Astrocyte (in vitro differentiated cells and primary cell): ENCODE measurements around the gene MAP2K7. TPM values are rescaled to one million over a fixed set of nuclear protein-coding genes. Genes with fewer than 3 reads are reported as not detected.

Experiments used
- DNase-seq: peaks from one replicate; pipeline ENCODE4 v3.0.0-alpha.2; 2010; ENCODE audit warnings: low read depth
- FAIRE-seq: peaks from 2 replicates; lab custom pipeline; 2011; peaks lifted over from hg19 to GRCh38; lab: Jason Lieb, UNC
- H2AFZ ChIP-seq: 2 replicates; pipeline ENCODE4 v1.6.0; 2012; ENCODE audit warnings: low read depth, low read length, inconsistent platforms
- H3K27ac ChIP-seq: 2 replicates; pipeline ENCODE4 v1.5.1; 2011; ENCODE audit warnings: low read depth, low read length, inconsistent platforms
- H3K27me3 ChIP-seq: 2 replicates; pipeline ENCODE4 v1.6.0; 2011; ENCODE audit warnings: low read length, inconsistent platforms; ENCODE audit not compliant: insufficient read depth
- H3K36me3 ChIP-seq: 2 replicates; pipeline ENCODE4 v1.5.1; 2011; ENCODE audit warnings: low read length, inconsistent platforms; ENCODE audit not compliant: insufficient read depth
- H3K4me1 ChIP-seq: 2 replicates; pipeline ENCODE4 v1.5.1; 2011; ENCODE audit warnings: low read length, inconsistent platforms; ENCODE audit not compliant: insufficient read depth
- H3K4me2 ChIP-seq: 2 replicates; pipeline ENCODE4 v1.6.0; 2012; ENCODE audit warnings: low read length, inconsistent platforms
- H3K4me3 ChIP-seq: 2 replicates; pipeline ENCODE4 v1.5.1; 2011; ENCODE audit warnings: low read depth, mild to moderate bottlenecking, low read length, inconsistent platforms; ENCODE audit not compliant: insufficient read depth
- H3K79me2 ChIP-seq: 2 replicates; pipeline ENCODE4 v1.6.0; 2012; ENCODE audit warnings: mild to moderate bottlenecking, low read length, inconsistent platforms; ENCODE audit not compliant: insufficient read depth
- H3K9ac ChIP-seq: 2 replicates; pipeline ENCODE4 v1.6.0; 2012; ENCODE audit warnings: mild to moderate bottlenecking, low read length, inconsistent platforms
- H3K9me3 ChIP-seq: 2 replicates; pipeline ENCODE4 v1.5.1; 2012; ENCODE audit warnings: low read depth, mild to moderate bottlenecking, low read length, inconsistent platforms; ENCODE audit not compliant: insufficient read depth
- H4K20me1 ChIP-seq: 2 replicates; pipeline ENCODE4 v1.6.0; 2012; ENCODE audit warnings: low read length, inconsistent platforms; ENCODE audit not compliant: insufficient read depth
- H3K27ac Mint-ChIP-seq: one replicate; pipeline ENCODE4 v1.8.0; 2021; ENCODE audit warnings: mild to moderate bottlenecking, mixed read lengths; ENCODE audit not compliant: unreplicated experiment
- H3K27me3 Mint-ChIP-seq: one replicate; pipeline ENCODE4 v1.8.0; 2021; ENCODE audit warnings: low read depth, mixed read lengths; ENCODE audit not compliant: unreplicated experiment
- H3K36me3 Mint-ChIP-seq: one replicate; pipeline ENCODE4 v1.8.0; 2021; ENCODE audit warnings: low read depth, mixed read lengths; ENCODE audit not compliant: unreplicated experiment
- H3K4me1 Mint-ChIP-seq: one replicate; pipeline ENCODE4 v1.8.0; 2021; ENCODE audit warnings: low read depth, mixed read lengths; ENCODE audit not compliant: unreplicated experiment
- H3K4me3 Mint-ChIP-seq: one replicate; pipeline ENCODE4 v1.8.0; 2021; ENCODE audit warnings: mild to moderate bottlenecking, moderate library complexity, mixed read lengths; ENCODE audit not compliant: unreplicated experiment
- H3K9me3 Mint-ChIP-seq: one replicate; pipeline ENCODE4 v1.8.0; 2021; ENCODE audit warnings: mild to moderate bottlenecking, mixed read lengths; ENCODE audit not compliant: unreplicated experiment
- EZH2 ChIP-seq: IDR thresholded peaks from 2 replicates; pipeline ENCODE4 v1.6.1; 2012; ENCODE audit warnings: mild to moderate bottlenecking, low read length, inconsistent platforms; ENCODE audit not compliant: insufficient read depth
- total RNA-seq: library from RNA; stranded (reverse); gene quantifications from 2 replicates; pipeline ENCODE4 v1.2.1, GENCODE V29; 2021
- TF ChIP-seq, protein P1 (sequence below): IDR thresholded peaks from 2 replicates; pipeline ENCODE4 v1.5.1; 2011; ENCODE audit warnings: low read depth, mild to moderate bottlenecking, inconsistent platforms, low read length, moderate library complexity; ENCODE audit not compliant: insufficient read depth

The MAP2K7 gene
- total RNA-seq, 1 donor from 2014 or later: 22.9 TPM

DNA sequence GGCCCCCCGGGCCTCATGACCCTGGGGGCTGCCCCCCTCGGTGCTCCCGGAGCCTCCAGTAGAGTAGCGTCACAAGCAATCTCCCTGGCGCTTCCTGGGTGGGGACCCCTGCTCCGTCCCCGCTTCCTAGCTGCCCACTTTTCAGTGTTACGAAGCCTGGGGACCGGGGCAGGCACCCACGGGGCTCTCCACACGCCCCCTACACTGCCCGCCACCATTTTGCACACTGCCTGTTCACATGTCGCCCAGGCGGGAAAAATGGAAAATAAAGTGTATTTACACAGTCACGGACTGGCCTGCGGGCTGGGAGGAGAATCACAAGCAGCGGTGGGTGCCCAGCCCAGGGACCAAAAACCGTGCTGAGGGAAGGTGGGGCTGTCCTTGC, 39.0 kb upstream of the MAP2K7 start:
- Histone ChIP-seq H3K36me3 (no peaks in the 10 kb centered on the region), H3K79me2 (no peaks in the 10 kb centered on the region), H3K27me3 (peaks cover 11% of the 10 kb centered on the region), H3K4me1 (peaks cover 4% of the 10 kb centered on the region), H3K9ac (no peak overlapping the region), H3K9me3 (no peaks in the 10 kb centered on the region), H2AFZ (no peak overlapping the region), H3K27ac (no peak overlapping the region), H3K4me3 (no peak overlapping the region), H3K4me2 (no peak overlapping the region), H4K20me1 (peaks cover 18% of the 10 kb centered on the region)
- Mint-ChIP-seq H3K27me3 (peaks cover 24% of the 10 kb centered on the region), H3K36me3 (peaks cover 2% of the 10 kb centered on the region), H3K4me3 (no peak overlapping the region), H3K9me3 (no peaks in the 10 kb centered on the region), H3K4me1 (no peaks in the 10 kb centered on the region), H3K27ac (no peak overlapping the region)
- FAIRE-seq (no peak), DNase-seq (no peak)
- TF ChIP-seq EZH2: no peak
- TF ChIP-seq, protein P1, sequence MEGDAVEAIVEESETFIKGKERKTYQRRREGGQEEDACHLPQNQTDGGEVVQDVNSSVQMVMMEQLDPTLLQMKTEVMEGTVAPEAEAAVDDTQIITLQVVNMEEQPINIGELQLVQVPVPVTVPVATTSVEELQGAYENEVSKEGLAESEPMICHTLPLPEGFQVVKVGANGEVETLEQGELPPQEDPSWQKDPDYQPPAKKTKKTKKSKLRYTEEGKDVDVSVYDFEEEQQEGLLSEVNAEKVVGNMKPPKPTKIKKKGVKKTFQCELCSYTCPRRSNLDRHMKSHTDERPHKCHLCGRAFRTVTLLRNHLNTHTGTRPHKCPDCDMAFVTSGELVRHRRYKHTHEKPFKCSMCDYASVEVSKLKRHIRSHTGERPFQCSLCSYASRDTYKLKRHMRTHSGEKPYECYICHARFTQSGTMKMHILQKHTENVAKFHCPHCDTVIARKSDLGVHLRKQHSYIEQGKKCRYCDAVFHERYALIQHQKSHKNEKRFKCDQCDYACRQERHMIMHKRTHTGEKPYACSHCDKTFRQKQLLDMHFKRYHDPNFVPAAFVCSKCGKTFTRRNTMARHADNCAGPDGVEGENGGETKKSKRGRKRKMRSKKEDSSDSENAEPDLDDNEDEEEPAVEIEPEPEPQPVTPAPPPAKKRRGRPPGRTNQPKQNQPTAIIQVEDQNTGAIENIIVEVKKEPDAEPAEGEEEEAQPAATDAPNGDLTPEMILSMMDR: no peak

DNA sequence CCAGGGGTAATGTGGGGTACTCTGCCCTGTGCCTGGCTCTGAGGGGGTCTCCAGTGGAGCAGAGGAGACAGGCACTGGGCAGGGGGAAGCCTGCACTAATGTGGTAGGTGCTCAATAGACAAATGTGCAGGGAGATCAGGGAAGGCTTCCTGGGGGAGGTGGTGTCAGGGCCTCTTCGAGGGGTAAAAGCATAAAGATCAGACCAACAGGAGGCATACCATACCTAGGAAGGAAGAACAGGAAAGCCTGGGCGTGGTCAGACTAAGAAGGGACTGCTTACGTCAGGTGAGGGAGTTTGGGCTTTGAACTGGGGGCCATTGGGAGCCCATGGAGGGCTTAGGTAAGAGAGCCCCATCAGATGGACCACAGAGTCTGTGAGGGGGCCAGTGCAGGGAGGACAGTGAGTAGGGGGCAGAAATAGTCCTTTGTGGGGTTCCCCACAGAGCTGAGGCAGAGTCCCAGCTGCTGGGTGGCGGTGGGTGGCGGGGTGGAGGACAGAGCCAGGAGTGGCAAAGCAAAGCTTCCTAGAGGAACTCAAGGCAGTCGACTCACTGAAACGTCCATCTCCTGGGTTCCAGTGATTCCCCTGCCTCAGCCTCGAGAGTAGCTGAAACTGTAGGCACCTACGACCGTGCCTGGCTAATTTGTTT, 38.3 kb upstream of the MAP2K7 start:
- Histone ChIP-seq H3K4me2 (no peak overlapping the region), H3K79me2 (no peaks in the 10 kb centered on the region), H3K4me1 (peaks cover 4% of the 10 kb centered on the region), H3K9me3 (no peaks in the 10 kb centered on the region), H2AFZ (no peak overlapping the region), H3K4me3 (no peak overlapping the region), H3K9ac (no peak overlapping the region), H3K27me3 (peaks cover 11% of the 10 kb centered on the region), H4K20me1 (peaks cover 18% of the 10 kb centered on the region), H3K36me3 (no peaks in the 10 kb centered on the region), H3K27ac (no peak overlapping the region)
- no peak for DNase-seq
- peaks cover 2% of the 10 kb centered on the region for H3K36me3 Mint-ChIP-seq
- no peaks in the 10 kb centered on the region for H3K9me3 Mint-ChIP-seq
- no peak for FAIRE-seq
- TF ChIP-seq EZH2: no peak
- TF ChIP-seq, protein P1: no peak
- peaks cover 24% of the 10 kb centered on the region for H3K27me3 Mint-ChIP-seq
- no peaks in the 10 kb centered on the region for H3K4me1 Mint-ChIP-seq
- H3K27ac Mint-ChIP-seq: no peak overlapping the region
- H3K4me3 Mint-ChIP-seq: no peak overlapping the region

DNA sequence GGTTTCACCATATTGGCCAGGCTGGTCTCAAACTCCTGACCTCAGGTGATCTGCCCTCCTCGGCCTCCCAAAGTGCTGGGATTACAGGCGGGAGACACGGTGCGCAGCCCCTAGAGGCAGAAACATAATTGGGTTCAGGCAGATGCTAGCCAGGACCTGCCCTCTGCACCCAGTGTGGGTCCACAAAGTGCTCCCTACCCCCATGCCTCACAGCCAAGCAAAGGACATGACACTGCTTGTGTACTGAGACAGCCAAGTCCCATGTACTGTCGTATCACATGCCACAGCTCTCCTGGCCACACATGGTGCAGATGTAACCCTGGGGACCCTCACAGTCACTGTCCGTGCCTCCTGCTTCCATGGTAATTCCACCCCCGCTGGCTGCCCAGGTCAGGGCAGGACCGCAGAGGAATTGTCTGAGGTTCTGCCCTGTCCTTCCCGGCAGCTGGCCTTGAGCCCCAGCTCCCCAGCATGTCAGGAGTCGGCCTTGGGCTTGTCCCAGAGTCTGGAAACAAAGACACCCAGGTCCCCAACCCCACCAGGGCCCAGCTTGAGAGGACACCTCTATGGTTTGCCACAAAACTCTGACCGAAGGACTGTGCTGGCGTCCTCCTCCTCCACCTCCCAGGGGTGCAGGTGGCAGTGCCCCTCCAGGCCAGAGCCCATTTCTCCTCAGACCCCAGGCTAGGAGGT, 37.1 kb upstream of the MAP2K7 start:
- TF ChIP-seq EZH2: no peak
- TF ChIP-seq, protein P1: no peak
- Histone ChIP-seq H3K4me2 (no peak overlapping the region), H3K9ac (no peak overlapping the region), H3K4me3 (no peak overlapping the region), H2AFZ (no peak overlapping the region), H3K4me1 (peaks cover 5% of the 10 kb centered on the region), H4K20me1 (peaks cover 12% of the 10 kb centered on the region), H3K27ac (no peak overlapping the region), H3K27me3 (peaks cover 11% of the 10 kb centered on the region), H3K36me3 (no peaks in the 10 kb centered on the region), H3K9me3 (no peaks in the 10 kb centered on the region), H3K79me2 (no peaks in the 10 kb centered on the region)
- Mint-ChIP-seq H3K9me3 (no peaks in the 10 kb centered on the region), H3K4me3 (no peak overlapping the region), H3K27me3 (peaks cover 20% of the 10 kb centered on the region), H3K36me3 (no peaks in the 10 kb centered on the region), H3K4me1 (peaks cover 4% of the 10 kb centered on the region), H3K27ac (no peak overlapping the region)
- FAIRE-seq: no peak
- DNase-seq: no peak
